Esophagus squamous epithelium (tissue), 5 donors: Measurements from ENCODE around the gene TTC27. TPM values are rescaled to one million over a fixed set of nuclear protein-coding genes. Genes with fewer than 3 reads are reported as not detected.

ENCODE experiments used
- DNase-seq: peaks from one replicate; lab custom pipeline; 2025; lab: John Stamatoyannopoulos, UW
- H3K27ac ChIP-seq, 4 donors: fragments of 200-600 bp; sonication (generic); one replicate each; pipeline ENCODE4 v1.5.1; 2016 to 2019; ENCODE audit warnings: mild to moderate bottlenecking in 1 of 4
- H3K27me3 ChIP-seq, 4 donors: fragments of 200-600 bp; sonication (generic); 1 replicate in 3 of 4; 2 replicates in 1 of 4; pipeline versions ENCODE4 v1.5.1 to v1.6.0; 2017 to 2021; ENCODE audit warnings: antibody characterized with exemption in 1 of 4
- H3K36me3 ChIP-seq, 3 donors: fragments of 200-600 bp; sonication (generic); one replicate each; pipeline ENCODE4 v1.5.1; 2016 to 2019
- H3K4me1 ChIP-seq, 3 donors: fragments of 200-600 bp; sonication (generic); one replicate each; pipeline ENCODE4 v1.5.1; 2017 to 2019
- H3K4me3 ChIP-seq, 4 donors: fragments of 200-600 bp; sonication (generic); 1 replicate in 3 of 4; 2 replicates in 1 of 4; pipeline ENCODE4 v1.5.1; 2016 to 2019; ENCODE audit warnings: mild to moderate bottlenecking in 2 of 4, moderate library complexity in 1 of 4
- H3K9me3 ChIP-seq, 3 donors: fragments of 200-600 bp; sonication (generic); one replicate each; pipeline ENCODE4 v1.5.1; 2016 to 2019
- POLR2A ChIP-seq, 4 donors: fragments of 450-650 bp; IDR thresholded peaks; one replicate each; pipeline ENCODE4 v1.6.1; 2017; ENCODE audit warnings: antibody characterized with exemption in 4 of 4, mild to moderate bottlenecking in 4 of 4, moderate library complexity in 3 of 4
- WGBS, 2 donors: methylation state at CpG; one replicate each; pipeline ENCODE4 v1.1.5; 2018; 5-methylcytosine and 5-hydroxymethylcytosine counted together
- intact Hi-C: fragments of 100-400 bp; cut with DNase I; formaldehyde crosslinking; loops from one replicate; pipeline ENCODE4 v1.15.0; 2022
- total RNA-seq, 4 donors: library from RNA; depleted of rRNA; stranded (reverse); fragments of >200 nt; gene quantifications; one replicate each; pipeline ENCODE4 v1.1.0, GENCODE V29; 2016
- TF ChIP-seq, protein P1 (sequence below), 6 experiments: fragments of 450-650 bp in 4 of 6; fragments of 200-600 bp in 2 of 6; sonication (generic) in 2 of 6; IDR thresholded peaks; one replicate each; pipeline ENCODE4 v1.5.1; 2016 to 2019; ENCODE audit warnings: antibody characterized with exemption in 6 of 6, mild to moderate bottlenecking in 4 of 6, moderate library complexity in 4 of 6
- donor health status: DM: yes; HTN: yes; CAD: no.

TTC27 gene
- total RNA-seq, 4 donors from 2014 or later, result 9.2 to 18.4 (median 16.6) TPM

DNA sequence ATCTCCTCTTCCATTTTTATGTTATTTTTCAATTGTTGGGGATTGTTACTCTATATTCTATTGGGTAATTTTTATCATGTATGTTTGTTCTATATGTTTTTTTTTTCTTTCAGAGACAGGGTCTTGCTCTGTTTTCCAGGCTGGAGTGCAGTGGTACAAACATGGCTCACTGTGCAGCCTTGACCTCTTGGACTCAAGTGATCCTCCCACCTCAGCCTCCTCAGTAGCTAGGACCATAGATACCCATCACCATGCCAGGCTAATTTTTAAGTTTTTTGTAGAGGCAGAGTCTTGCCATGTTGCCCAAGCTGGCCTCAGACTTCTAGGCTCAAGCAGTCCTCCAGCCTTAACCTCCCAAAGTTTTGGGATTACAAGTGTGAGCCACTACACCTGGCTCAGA, 88.7 kb downstream of the TTC27 start:
- intact Hi-C loops, result no loop called here
- Histone ChIP-seq H3K4me1 (peaks cover 0 to 19% (median 6%) of the 10 kb centered on the region in 3 donors), H3K9me3 (no peaks in the 10 kb centered on the region), H3K27ac (no peak overlapping the region), H3K4me3 (no peak overlapping the region), H3K36me3 (peaks cover 0 to 10% (median 0%) of the 10 kb centered on the region in 3 donors), H3K27me3 (no peaks in the 10 kb centered on the region)
- TF ChIP-seq, protein P1, sequence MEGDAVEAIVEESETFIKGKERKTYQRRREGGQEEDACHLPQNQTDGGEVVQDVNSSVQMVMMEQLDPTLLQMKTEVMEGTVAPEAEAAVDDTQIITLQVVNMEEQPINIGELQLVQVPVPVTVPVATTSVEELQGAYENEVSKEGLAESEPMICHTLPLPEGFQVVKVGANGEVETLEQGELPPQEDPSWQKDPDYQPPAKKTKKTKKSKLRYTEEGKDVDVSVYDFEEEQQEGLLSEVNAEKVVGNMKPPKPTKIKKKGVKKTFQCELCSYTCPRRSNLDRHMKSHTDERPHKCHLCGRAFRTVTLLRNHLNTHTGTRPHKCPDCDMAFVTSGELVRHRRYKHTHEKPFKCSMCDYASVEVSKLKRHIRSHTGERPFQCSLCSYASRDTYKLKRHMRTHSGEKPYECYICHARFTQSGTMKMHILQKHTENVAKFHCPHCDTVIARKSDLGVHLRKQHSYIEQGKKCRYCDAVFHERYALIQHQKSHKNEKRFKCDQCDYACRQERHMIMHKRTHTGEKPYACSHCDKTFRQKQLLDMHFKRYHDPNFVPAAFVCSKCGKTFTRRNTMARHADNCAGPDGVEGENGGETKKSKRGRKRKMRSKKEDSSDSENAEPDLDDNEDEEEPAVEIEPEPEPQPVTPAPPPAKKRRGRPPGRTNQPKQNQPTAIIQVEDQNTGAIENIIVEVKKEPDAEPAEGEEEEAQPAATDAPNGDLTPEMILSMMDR (IDR thresholded peaks at IDR 0.05), result no peak
- DNase-seq, result no peak

GRCh38 chr2:32718752-32719151, 90.9 kb downstream of the TTC27 start:
- peaks cover 0 to 7% (median 0%) of the 10 kb centered on the region in 3 donors for H3K36me3 ChIP-seq
- no peak for TF ChIP-seq POLR2A (IDR thresholded peaks at IDR 0.05)
- TF ChIP-seq, protein P1 (IDR thresholded peaks at IDR 0.05), result no peak
- intact Hi-C loops, result no loop called here
- no peaks in the 10 kb centered on the region for H3K27me3 ChIP-seq
- no peak overlapping the region for H3K4me3 ChIP-seq
- no peak overlapping the region for H3K27ac ChIP-seq
- no peaks in the 10 kb centered on the region for H3K9me3 ChIP-seq
- H3K4me1 ChIP-seq, result peaks cover 0 to 14% (median 0%) of the 10 kb centered on the region in 3 donors
- no peak for DNase-seq

DNA sequence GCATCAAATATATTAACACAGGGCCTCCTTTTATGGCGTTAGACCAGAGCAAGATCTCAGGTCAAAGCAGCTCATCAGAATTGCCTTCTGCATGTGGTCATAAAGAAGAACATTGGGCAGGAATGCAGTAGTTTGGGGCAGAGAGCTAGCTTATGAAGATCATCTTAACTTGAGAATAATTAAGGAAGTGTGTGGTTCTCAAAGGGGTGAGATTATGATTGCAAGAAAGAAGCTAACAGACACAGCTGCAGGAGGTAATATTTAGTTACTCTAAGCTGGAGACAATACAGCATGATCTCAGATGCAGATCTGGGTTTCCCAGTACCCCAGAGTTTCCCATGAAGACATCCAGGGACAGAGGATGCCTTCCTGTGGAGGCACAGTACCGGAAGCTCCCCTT, 91.6 kb downstream of the TTC27 start:
- no peak overlapping the region for H3K27ac ChIP-seq
- TF ChIP-seq, protein P1 (IDR thresholded peaks at IDR 0.05), result no peak
- no peak for TF ChIP-seq POLR2A (IDR thresholded peaks at IDR 0.05)
- H3K4me3 ChIP-seq, result no peak overlapping the region
- no peaks in the 10 kb centered on the region for H3K9me3 ChIP-seq
- no peaks in the 10 kb centered on the region for H3K27me3 ChIP-seq
- 92 to 100% methylated on average over 2 of the region's 2 CpGs for WGBS, 2 donors
- peaks cover 0 to under 1% (median 0%) of the 10 kb centered on the region in 3 donors for H3K36me3 ChIP-seq
- intact Hi-C loops, result no loop called here
- H3K4me1 ChIP-seq, result peaks cover 0 to 14% (median 0%) of the 10 kb centered on the region in 3 donors
- no peak for DNase-seq

GRCh38 chr2:32719933-32720716, 92.3 kb downstream of the TTC27 start:
- TF ChIP-seq, protein P1 (IDR thresholded peaks at IDR 0.05), result no peak
- TF ChIP-seq POLR2A (IDR thresholded peaks at IDR 0.05), result no peak
- Histone ChIP-seq H3K36me3 (peaks cover 0 to 6% (median 0%) of the 10 kb centered on the region in 3 donors), H3K27ac (no peak overlapping the region), H3K4me1 (peaks cover 0 to 13% (median 0%) of the 10 kb centered on the region in 3 donors), H3K9me3 (no peaks in the 10 kb centered on the region), H3K27me3 (no peaks in the 10 kb centered on the region), H3K4me3 (no peak overlapping the region)
- intact Hi-C loops, result no loop called here
- DNase-seq, result no peak
- WGBS, 2 donors, result 78 to 88% methylated on average over 1 of the region's 1 CpG

DNA sequence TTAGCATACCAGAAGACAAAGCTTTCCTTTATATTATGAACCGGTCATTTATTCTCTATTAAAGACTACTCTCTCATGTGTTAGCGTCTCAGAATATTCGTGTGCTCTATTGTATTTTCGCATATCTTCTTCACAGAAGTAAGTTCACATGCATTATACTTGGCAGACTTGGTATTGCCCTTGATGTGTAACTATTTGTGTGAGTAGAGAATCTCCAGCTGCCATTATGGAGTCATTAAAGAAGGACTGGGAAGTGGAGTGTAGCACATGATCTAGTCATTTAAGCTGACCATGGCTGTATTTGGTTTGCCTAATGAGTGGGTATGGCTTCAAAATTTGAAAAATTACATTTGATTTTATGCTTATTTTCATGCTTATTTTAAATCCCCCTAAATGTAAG, 92.9 kb downstream of the TTC27 start:
- Histone ChIP-seq H3K9me3 (no peaks in the 10 kb centered on the region), H3K27me3 (no peaks in the 10 kb centered on the region), H3K4me1 (peaks cover 0 to 7% (median 0%) of the 10 kb centered on the region in 3 donors), H3K4me3 (no peak overlapping the region), H3K36me3 (peaks cover 0 to 12% (median 0%) of the 10 kb centered on the region in 3 donors), H3K27ac (no peak overlapping the region)
- DNase-seq, result no peak
- WGBS, 2 donors, result 91 to 98% methylated on average over 4 of the region's 4 CpGs
- TF ChIP-seq, protein P1 (IDR thresholded peaks at IDR 0.05), result no peak
- no peak for TF ChIP-seq POLR2A (IDR thresholded peaks at IDR 0.05)
- intact Hi-C loops, result no loop called here
